GM23338 (cell line): ENCODE data around the gene LIX1L.

ENCODE experiments used
- CREB1 ChIP-seq: fragments of 250-450 bp; sonication (Bioruptor Pico); IDR thresholded peaks from 2 replicates; pipeline ENCODE4 v1.5.0; 2020; ENCODE audit warnings: low read depth, mild to moderate bottlenecking, moderate library complexity
- EZH2 ChIP-seq: fragments of 200-600 bp; sonication (generic); IDR thresholded peaks from one replicate; pipeline ENCODE4 v1.8.0; 2017; ENCODE audit warnings: antibody characterized with exemption, mild to moderate bottlenecking, low read depth; ENCODE audit not compliant: unreplicated experiment
- EZH2phosphoT487 ChIP-seq: fragments of 200-600 bp; sonication (generic); IDR thresholded peaks from one replicate; pipeline ENCODE4 v1.8.1; 2018; ENCODE audit warnings: antibody characterized with exemption; ENCODE audit not compliant: unreplicated experiment
- REST ChIP-seq: IDR thresholded peaks from one replicate; pipeline ENCODE4 v1.6.1; 2018; ENCODE audit warnings: antibody characterized with exemption; ENCODE audit not compliant: unreplicated experiment
- STAT1 ChIP-seq: IDR thresholded peaks from one replicate; pipeline ENCODE4 v1.6.1; 2016; ENCODE audit warnings: antibody characterized with exemption; ENCODE audit not compliant: unreplicated experiment
- ZNF331 ChIP-seq: fragments of 250-450 bp; sonication (Bioruptor Pico); IDR thresholded peaks from 2 replicates; pipeline ENCODE4 v1.5.0; 2020; ENCODE audit warnings: low read depth, mild to moderate bottlenecking, moderate library complexity
- TF ChIP-seq, protein P1 (sequence below), 2 experiments: fragments of 200-600 bp in 1 of 2; sonication (generic) in 1 of 2; conservative IDR thresholded peaks; 2 replicates each; pipeline versions ENCODE4 v1.5.1 to v1.6.1; 2016 to 2017; ENCODE audit warnings: antibody characterized with exemption in 2 of 2, low read depth in 2 of 2, mild to moderate bottlenecking in 2 of 2, moderate library complexity in 1 of 2

DNA sequence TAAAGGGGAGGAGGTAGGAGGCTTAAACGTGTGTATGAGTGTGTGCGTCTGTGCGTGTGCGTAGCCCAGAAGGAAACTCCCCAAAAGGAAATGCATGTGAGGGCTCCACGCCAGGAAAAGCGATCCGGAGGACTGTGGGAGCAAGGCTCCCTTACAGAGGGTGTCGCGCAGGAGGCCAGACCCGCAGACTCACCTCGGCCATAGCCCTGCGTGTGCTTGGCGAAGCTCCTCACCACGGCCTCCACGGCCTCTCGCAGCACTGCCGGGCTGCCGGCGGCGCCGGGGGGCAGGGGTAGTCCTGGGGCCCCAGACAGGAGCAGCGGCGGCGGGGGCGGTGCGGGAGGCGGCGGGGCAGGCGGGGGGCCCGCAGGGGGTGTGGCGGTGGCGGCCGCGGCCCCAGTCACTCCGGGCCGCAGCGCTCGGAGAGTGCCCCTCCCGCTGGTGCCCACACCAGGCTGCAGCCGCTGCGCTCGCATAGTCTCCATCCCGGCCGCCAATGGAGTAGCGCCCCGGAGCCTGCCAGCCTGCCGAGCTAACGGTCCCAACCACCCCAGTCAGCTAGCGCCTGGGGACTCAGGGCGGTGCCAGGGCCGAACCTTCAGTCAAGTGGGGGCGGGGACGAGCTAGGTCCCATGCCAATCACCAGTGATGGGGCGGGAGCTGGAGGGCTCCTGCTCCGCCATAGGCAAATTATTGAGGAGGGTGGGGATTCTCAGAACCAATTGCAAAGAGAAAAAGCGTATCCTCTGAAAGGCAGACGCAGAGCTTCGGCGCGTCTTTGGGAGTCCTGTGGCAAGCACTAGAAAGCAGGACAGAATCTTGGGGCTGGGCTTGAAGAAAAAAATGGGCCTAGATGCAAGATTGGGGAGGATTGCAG, at the start of gene LIX1L:
- TF ChIP-seq, protein P1, sequence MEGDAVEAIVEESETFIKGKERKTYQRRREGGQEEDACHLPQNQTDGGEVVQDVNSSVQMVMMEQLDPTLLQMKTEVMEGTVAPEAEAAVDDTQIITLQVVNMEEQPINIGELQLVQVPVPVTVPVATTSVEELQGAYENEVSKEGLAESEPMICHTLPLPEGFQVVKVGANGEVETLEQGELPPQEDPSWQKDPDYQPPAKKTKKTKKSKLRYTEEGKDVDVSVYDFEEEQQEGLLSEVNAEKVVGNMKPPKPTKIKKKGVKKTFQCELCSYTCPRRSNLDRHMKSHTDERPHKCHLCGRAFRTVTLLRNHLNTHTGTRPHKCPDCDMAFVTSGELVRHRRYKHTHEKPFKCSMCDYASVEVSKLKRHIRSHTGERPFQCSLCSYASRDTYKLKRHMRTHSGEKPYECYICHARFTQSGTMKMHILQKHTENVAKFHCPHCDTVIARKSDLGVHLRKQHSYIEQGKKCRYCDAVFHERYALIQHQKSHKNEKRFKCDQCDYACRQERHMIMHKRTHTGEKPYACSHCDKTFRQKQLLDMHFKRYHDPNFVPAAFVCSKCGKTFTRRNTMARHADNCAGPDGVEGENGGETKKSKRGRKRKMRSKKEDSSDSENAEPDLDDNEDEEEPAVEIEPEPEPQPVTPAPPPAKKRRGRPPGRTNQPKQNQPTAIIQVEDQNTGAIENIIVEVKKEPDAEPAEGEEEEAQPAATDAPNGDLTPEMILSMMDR (conservative IDR thresholded peaks at IDR 0.05; ENCODE audit: low read depth in 2 of 2), result no peak
- TF ChIP-seq CREB1 (CRISPR knock-in tag), result 0 out of 2 replicates have a peak, but pooled peaks have one; percentile 10
- no peak for TF ChIP-seq STAT1
- peak; percentile 3 for TF ChIP-seq EZH2
- no peak for TF ChIP-seq EZH2phosphoT487
- no peak for TF ChIP-seq REST
- TF ChIP-seq ZNF331 (CRISPR knock-in tag), result no peak
